ENCODE results near the gene NRP2. TPM values are rescaled to one million over a fixed set of nuclear protein-coding genes. Genes with fewer than 3 reads are reported as not detected.

The NRP2 gene
- total RNA-seq, 1 experiment from 2014 or later, result 18.3 TPM

GRCh38 chr2:205738117-205738968 lies 56.0 kb downstream of the NRP2 start:
- H2AFZ ChIP-seq (ENCODE audit: low read length), result no peak overlapping the region
- ATAC-seq (no peak), DNase-seq (no peak)
- H3K4me1 ChIP-seq (ENCODE audit: insufficient read depth, low read length), result peaks cover 18% of the 10 kb centered on the region
- TF ChIP-seq EZH2 (IDR thresholded peaks at IDR 0.05; ENCODE audit: low read length, unreplicated experiment) (no peak), EZH2phosphoT487 (IDR thresholded peaks at IDR 0.05; ENCODE audit: borderline replicate concordance, low read length) (no peak), CTCF (conservative IDR thresholded peaks at IDR 0.05; ENCODE audit: low read depth, low read length) (no peak)
- H3K9me2 ChIP-seq (replicated peaks; ENCODE audit: low read length), result no peaks in the 10 kb centered on the region
- BruUV-seq (replicated peaks), result no TSS peak
- no peak overlapping the region for H3K4me2 ChIP-seq (ENCODE audit: low read length)
- no peaks in the 10 kb centered on the region for H3K79me2 ChIP-seq (ENCODE audit: low read length)
- H3K36me3 ChIP-seq (ENCODE audit: low read depth, low read length), result 0 out of 2 replicates have a peak, but pooled peaks cover 6% of the 10 kb centered on the region
- no peaks in the 10 kb centered on the region for H3F3A ChIP-seq (ENCODE audit: low read length, unreplicated experiment)
- no peaks in the 10 kb centered on the region for H3K9me3 ChIP-seq (ENCODE audit: low read length)
- H4K20me1 ChIP-seq (ENCODE audit: low read length), result no peaks in the 10 kb centered on the region
- intact Hi-C loops (cut with micrococcal nuclease), result no loop called here
- no peak overlapping the region for H3K4me3 ChIP-seq (ENCODE audit: low read length)
- no peak overlapping the region for H3K27ac ChIP-seq (ENCODE audit: low read length)
- CTCF ChIA-PET, result no interaction called here
- POLR2A ChIA-PET (ENCODE audit: unreplicated experiment), result no interaction called here
- no peak overlapping the region for H3K9ac ChIP-seq (ENCODE audit: low read length)
- no peaks in the 10 kb centered on the region for H3K27me3 ChIP-seq (ENCODE audit: low read length)

- peaks cover 13% of the 10 kb centered on the region for H3K4me1 ChIP-seq (ENCODE audit: insufficient read depth, low read length)
- H3K27me3 ChIP-seq (ENCODE audit: low read length), result no peaks in the 10 kb centered on the region
- no peak overlapping the region for H3K27ac ChIP-seq (ENCODE audit: low read length)
- no peak for DNase-seq
- BruUV-seq (replicated peaks), result no TSS peak
- no peak overlapping the region for H2AFZ ChIP-seq (ENCODE audit: low read length)
- H3K36me3 ChIP-seq (ENCODE audit: low read depth, low read length), result 0 out of 2 replicates have a peak, but pooled peaks cover 6% of the 10 kb centered on the region
- intact Hi-C loops (cut with micrococcal nuclease), result no loop called here
- ATAC-seq, result no peak
- no peaks in the 10 kb centered on the region for H4K20me1 ChIP-seq (ENCODE audit: low read length)
- no peaks in the 10 kb centered on the region for H3K9me3 ChIP-seq (ENCODE audit: low read length)
- no peaks in the 10 kb centered on the region for H3K9me2 ChIP-seq (replicated peaks; ENCODE audit: low read length)
- POLR2A ChIA-PET (ENCODE audit: unreplicated experiment), result no interaction called here
- no peak for TF ChIP-seq CTCF (conservative IDR thresholded peaks at IDR 0.05; ENCODE audit: low read depth, low read length)
- TF ChIP-seq EZH2 (IDR thresholded peaks at IDR 0.05; ENCODE audit: low read length, unreplicated experiment), result no peak
- no peak for TF ChIP-seq EZH2phosphoT487 (IDR thresholded peaks at IDR 0.05; ENCODE audit: borderline replicate concordance, low read length)
- no peaks in the 10 kb centered on the region for H3K79me2 ChIP-seq (ENCODE audit: low read length)
- no peak overlapping the region for H3K4me3 ChIP-seq (ENCODE audit: low read length)
- CTCF ChIA-PET, result no interaction called here
- H3K4me2 ChIP-seq (ENCODE audit: low read length), result no peak overlapping the region
- H3K9ac ChIP-seq (ENCODE audit: low read length), result no peak overlapping the region
- H3F3A ChIP-seq (ENCODE audit: low read length, unreplicated experiment), result no peaks in the 10 kb centered on the region
Observed at GRCh38 chr2:205739620-205740019, 57.3 kb downstream of the NRP2 start.

GRCh38 chr2:205740381-205740780 lies 58.1 kb downstream of the NRP2 start:
- ChIA-PET CTCF (no interaction called here), POLR2A (ENCODE audit: unreplicated experiment) (no interaction called here)
- H3K27me3 ChIP-seq (ENCODE audit: low read length), result no peaks in the 10 kb centered on the region
- no peaks in the 10 kb centered on the region for H4K20me1 ChIP-seq (ENCODE audit: low read length)
- H3K9me3 ChIP-seq (ENCODE audit: low read length), result no peaks in the 10 kb centered on the region
- no peak overlapping the region for H3K27ac ChIP-seq (ENCODE audit: low read length)
- H3K9ac ChIP-seq (ENCODE audit: low read length), result no peak overlapping the region
- TF ChIP-seq CTCF (conservative IDR thresholded peaks at IDR 0.05; ENCODE audit: low read depth, low read length), result no peak
- no peak overlapping the region for H3K4me2 ChIP-seq (ENCODE audit: low read length)
- ATAC-seq (no peak), DNase-seq (no peak)
- no peak overlapping the region for H3K4me3 ChIP-seq (ENCODE audit: low read length)
- H3K4me1 ChIP-seq (ENCODE audit: insufficient read depth, low read length), result peaks cover 9% of the 10 kb centered on the region; the same call in 1 of the 2 replicates
- no peaks in the 10 kb centered on the region for H3K9me2 ChIP-seq (replicated peaks; ENCODE audit: low read length)
- intact Hi-C loops (cut with micrococcal nuclease), result no loop called here
- no peaks in the 10 kb centered on the region for H3K79me2 ChIP-seq (ENCODE audit: low read length)
- no peaks in the 10 kb centered on the region for H3F3A ChIP-seq (ENCODE audit: low read length, unreplicated experiment)
- no TSS peak for BruUV-seq (replicated peaks)
- H3K36me3 ChIP-seq (ENCODE audit: low read depth, low read length), result 0 out of 2 replicates have a peak, but pooled peaks cover 6% of the 10 kb centered on the region
- H2AFZ ChIP-seq (ENCODE audit: low read length), result no peak overlapping the region
